HG02981 (cell line): Measurements from ENCODE around the gene GTPBP6.
"Not testable (repeated sequence)": the region's sequence is repeated elsewhere in the genome, so short reads cannot be mapped to it uniquely, and the experiment has no call there.

Experiments used
- ATAC-seq: cut with Tn5 transposase; IDR thresholded peaks from one replicate; pipeline ENCODE4 v1.9.1; 2021; ENCODE audit warnings: mild to moderate bottlenecking, moderate library complexity; ENCODE audit not compliant: unreplicated experiment

GTPBP6 gene

DNA sequence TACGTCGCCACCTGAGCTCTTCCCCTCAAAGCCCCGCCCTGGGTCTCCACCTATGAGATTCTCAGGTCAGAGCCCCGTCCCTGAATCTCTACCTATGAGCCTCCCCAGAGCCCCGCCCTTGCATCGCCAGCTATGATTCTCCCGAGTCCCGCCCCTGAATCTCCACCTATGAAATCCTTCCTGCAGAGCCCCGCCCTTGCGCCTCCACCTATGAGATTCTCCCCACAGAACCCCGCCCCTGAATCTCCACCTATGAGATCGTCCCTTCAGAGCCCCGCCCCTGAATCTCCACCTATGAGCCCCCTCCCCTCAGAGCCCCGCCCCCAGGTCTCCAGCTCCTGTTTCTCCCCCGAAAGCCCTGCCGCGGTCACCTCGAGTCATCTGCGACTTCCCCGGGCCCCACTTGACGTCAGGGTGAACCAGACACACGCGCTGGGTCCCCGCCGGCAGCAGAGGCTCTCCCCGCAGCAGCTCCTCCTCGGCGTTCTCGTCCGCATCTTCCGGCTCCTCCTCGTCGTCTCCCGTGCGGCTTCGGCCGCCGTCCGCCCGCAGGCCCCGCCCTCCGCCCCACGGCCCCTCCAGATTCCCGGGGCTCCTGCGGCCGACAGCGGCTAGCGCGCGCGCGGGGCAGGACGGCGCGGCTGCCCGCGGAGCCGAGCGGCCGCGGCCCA, 393 bp downstream of the GTPBP6 start:
- peak; percentile 60 for ATAC-seq

DNA sequence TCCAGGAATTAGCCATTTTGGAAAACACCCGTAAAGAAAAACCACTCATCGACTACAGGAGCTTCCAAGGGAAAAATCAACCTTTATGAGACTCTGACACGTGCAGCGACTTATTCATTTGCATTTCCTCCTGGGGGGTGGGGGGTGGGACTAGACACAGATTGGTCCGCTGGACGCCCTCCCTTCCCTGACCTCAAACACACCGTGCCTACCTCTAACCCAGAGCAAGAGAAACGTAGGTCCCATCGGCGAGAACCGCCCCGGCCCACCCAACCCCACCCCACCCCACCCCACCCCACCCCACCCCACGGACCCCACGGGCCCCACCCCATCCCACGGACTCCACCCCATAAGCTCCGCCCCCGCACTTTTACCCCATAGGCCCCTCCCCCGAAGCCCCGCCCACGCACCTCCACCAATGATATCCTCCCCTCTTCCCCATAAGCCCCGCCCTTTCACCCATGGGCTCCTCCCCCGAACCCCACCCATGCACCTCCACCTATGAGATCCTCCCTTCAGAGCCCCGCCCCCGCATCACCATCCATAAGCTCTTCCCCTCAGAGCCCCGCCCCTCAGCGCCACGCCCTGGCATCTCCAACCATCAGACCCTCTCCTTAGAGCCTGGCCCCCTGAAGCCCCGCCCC, 1.1 kb downstream of the GTPBP6 start:
- no peak for ATAC-seq

DNA sequence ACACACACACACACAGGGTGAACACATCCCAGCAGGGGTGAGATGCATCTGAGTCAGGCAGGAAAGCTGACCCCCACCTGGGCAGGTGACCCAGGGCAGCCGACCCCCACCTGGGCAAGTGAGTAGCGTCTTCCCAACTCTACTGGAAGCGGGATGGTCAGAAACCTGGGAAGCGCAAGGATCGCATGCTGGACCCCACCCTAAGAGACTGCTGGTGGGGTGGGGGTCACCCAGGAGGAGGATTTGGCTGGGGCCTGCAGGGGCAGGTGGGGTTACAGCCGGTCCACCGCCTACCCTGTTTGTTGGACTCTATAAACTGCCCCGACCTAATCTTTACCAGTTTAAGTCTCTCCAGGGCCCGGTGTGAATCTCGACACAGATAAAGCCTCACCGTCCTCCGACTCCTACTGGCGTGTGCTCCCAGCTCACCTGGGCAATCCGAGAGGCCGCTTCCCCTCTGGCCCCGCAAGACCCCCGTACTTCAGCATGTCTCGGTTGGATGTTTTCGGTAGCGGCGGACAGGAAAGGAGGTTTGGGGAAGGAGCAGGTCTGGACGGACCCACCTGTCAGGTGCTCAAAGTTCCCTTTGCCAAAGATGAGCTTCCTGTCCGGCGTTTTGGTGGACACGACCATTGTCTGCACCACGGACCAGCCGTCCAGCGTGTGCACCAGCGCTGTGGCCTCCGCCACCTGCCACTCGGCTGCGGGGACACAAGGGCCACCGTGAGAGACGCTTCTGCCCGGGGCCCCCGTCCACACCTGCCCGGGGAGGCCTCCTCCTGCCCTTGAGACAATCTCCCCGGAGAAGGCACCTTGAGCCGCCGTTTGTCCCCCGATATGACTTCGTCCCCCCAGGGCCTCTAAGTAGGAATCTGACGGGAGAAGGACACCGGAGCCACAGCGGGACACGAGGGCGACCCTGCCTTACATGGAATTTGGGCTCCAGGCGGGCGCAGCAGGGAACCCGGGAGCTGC, 2.0 kb downstream of the GTPBP6 start:
- ATAC-seq, result no peak

DNA sequence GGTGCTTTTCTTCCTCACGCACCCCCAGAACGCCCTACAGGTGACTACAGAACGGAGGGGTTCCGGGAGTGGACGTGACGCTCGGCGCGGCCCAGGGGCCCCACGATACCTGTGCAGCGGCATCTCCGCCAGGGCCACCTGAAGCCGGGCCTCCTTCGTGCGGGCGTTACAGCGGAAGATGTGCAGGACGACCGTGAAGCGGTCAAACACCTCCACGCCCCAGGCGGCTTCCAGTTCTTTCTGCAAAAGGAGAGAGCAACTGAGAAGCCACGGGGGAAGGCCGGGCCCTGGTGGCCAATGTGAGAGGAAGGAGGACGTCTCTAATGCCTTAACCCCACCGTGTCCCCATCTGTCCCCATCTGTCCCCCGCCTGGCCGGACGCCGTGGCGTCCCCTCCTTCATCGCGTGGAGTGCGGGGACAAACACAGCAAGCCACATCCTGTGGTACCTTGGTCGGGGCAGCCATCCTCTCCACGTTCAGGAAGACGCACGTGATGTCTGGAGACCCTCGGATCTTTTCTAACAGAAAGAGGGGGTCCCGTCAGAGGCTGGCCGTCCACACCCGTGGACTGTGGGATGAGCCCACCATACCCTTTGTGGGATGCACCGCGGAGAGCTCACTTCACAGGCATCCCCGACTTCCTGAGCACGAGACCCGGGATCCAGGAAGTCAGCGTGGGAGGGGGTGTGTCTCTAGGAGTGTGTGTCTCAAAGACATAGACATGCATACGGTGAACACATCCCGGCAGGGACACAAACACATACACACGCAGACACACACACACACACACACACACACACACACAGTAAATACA, 3.6 kb downstream of the GTPBP6 start:
- no peak for ATAC-seq

DNA sequence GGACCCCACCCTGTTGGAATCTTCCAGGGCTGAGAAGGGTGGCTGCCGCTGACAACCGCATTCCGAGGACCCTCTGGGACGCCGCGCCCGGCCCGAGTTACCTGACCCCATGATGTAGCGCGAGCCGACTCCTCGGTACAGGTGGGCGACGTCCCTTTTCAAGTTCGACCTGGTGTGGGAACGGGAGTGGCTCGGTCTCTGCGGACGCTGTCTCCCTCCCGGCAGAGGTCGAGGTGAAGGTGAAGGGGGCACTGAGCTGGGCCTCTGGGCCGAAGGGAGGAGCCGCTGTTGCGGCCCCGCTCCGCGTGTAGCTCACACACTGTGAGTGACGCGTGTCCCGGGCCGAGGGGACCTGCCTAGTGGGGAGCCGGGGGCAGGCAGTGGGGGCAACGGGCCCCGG, 4.5 kb downstream of the GTPBP6 start:
- ATAC-seq, result no peak

DNA sequence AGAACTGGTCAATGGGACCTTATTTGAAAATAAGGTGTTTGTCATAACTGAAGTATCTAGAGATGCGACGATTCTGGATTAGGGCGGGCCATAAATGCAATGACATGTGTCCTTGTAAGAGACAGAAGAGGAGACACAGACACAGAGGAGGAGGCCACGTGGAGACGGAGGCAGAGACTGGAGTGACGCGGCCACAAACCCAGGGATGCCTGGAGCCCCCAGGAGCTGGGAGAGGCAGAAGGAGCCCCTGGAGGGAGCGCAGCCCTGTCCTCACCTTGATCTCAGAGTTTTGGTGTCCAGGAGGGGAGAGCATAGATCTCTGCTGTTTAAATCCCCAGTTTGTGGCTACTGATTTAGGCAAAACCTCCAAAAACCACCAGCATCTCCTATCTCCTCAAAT, 5.0 kb downstream of the GTPBP6 start:
- no peak for ATAC-seq

DNA sequence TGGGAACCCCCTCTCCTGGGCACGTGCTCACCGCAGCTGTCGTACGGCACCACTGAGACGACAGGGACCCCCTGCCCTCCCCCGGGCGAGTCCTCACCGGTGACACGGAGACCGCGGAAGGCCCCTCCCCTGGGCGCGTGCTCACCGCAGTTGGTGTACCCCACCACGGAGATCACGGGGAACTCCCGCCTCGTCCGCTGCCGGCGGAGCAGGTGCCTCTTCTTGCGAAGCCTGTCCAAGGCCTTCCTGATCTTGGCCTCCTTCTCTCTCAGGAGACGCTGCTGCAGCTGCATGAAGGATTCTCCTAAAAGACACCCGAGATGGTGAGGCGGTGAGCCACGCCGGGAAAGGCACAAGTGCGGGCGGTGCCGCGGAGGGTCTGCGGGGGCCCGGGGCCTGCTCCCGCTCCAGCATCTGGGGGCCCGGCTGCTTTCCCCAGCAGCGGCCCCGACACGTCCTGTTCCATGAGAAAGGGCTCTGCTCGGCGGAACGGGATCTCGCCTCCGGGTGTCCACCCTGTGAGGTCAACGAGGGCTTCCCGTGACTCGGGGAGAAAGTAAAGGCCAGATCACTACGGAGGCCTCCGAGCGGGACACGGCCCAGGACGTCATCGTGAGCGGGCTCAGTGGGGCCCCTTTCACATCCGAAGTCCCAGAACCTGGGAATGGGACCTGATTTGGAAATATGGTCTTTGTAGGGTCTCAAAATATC, 5.8 kb downstream of the GTPBP6 start:
- ATAC-seq, result no peak

DNA sequence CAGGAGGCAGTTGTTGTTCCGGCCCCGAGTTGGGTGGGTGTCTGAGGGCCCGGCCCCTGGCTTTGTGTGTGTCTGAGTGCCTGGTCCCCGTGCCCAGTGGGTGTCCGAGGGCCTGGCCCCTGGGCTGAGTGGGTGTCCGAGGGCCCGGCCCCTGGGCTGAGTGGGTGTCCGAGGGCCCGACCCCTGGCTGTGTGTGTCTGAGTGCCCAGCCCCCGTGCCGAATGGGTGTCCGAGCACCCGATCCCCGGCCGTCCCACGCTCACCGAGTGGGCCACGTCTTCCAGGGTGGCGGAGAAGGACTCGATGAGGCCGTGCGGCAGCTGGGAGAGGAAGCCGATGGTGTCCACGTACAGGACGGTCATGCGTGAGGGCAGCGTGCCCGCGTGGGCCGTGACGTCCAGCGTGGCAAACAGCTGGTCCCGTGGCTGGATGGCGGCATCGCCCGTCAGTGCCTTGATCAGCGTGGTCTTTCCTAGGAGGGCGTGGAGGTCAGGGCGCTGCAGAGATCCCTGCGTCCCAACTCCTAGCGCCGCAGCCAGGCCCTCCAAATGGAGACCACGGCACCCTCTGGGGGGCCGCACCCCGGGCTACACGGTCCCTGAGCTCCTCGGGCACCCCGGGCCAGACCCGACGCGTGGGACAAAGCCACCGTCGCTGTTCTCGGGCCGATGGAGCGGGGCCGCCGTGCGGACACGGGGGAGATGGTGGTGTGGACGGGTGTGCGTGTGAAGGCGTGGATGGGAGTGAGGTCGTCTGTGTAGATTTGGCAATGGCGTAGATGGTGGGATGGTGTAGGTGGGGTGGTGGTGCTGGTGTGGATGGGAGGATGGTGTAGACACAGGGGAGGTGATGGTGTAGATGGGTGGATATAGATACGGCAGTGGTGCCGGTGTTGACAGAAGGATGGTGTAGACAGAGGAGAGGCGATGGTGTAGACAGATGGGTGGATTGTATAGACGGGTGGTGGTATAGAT, 7.2 kb downstream of the GTPBP6 start:
- no peak for ATAC-seq

DNA sequence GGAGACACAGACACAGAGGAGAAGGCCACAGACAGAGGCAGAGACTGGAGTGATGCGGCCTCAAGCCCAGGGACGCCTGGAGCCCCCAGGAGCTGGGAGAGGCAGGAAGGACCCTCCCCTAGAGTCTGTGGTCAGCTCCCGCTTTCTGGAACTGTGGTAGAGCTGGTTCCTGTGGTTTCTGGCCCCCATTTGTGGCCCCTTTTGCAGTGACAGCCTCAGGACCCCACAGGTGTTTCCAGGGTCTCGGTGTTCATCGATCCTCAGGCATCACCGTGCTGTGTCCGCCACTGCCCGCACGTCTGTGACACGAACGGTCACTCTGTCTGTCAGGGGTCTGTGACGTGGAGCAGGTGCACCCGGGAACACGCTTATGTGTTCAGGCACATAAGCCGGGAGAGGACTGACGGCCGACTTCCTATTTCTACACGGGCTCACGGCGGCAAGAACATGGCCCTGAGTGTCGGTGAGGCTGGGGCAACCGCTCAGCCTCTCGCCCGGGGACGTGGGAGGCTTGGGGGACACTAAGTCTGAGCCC, 7.9 kb downstream of the GTPBP6 start:
- ATAC-seq, result no peak

DNA sequence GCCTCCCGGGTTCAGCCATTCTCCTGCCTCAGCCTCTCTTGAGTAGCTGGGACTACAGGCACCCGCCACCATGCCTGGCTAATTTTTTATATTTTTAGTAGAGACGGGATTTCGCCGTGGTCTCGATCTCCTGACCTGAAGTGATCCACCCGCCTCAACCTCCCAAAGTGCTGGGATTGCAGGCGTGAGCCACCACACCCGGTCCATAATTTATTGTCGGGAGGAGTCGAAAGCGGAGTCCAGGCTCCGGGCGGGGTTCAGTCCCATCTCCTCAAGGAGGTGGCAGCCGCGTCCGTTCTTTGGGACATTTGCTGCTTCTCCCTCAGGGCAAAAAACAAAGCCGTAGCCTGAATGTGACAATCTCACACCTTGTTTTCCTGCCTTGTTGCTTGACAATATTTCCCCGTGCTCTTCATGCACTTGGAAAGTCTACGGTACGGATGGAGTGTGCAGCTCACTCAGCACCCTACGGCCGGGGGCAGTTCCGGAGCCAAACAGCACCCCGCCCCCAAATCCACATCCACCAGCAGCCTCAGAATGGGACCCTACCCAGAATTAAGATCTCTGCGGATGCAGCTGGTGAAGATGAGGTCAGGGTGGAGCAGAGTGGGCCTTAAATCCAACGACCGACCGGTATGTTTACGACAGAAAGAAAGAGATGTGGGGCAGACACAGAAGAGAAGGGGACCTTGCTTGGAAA, 9.6 kb downstream of the GTPBP6 start:
- ATAC-seq, result no peak

DNA sequence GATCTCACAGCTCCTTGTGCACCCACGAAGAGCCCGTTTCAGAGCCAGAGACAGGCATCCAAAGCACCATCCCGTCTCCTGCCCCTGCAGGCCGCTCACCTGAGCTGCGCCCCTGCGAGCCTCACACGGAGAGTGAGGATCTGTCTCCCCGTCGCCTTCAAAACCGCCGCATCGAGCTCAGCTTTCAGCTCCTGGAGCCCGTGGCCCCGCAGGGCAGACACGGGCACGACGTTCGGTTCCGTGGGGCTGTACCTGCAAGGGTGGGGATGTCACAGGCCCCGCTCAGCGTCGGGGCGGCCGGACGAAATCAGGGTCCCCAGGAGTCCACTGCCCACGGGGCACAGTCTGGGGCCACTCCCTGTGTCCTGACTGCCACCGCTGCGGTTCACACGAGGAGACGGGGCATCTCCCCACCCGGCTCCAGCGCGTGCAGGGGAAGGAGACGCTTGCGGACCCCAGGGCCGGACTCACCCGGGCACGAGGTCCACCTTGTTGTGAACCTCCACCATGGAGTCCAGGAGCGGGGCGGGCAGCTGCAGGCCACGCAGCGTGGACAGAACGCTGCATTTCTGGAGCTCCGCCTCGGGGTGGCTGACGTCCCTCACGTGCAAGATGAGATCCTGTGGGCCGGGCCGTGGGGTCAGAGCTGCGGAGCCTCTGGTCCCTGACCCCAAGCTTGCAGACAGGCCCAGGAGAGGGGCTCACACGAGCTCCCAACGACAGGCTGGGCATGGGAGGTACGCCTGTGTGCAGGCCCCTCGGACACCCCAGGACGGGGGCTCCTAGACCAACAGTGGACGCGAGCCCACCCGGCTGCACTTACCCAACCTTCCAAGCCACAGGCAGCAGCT, 11.1 kb downstream of the GTPBP6 start:
- no peak for ATAC-seq

DNA sequence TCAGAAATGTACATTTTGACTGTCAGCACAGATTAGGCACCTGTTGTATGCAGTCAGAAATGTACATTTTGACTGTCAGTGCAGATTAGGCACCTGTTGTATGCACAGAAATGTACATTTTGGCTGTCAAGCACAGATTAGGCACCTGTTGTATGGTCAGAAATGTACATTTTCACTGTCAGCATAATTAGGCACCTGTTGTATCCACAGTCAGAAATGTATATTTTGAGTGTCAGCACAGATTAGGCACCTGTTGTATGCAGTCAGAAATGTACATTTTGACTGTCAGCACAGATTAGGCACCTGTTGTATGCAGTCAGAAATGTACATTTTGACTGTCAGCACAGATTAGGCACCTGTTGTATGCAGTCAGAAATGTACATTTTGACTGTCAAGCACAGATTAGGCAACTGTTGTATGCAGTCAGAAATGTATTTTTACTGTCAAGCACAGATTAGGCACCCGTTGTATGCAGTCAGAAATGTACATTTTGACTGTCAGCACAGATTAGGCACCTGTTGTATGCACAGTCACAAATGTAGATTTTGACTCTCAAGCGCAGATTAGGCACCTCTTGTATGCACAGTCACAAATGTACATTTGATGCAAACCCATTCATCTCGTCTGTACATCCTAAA, 11.9 kb downstream of the GTPBP6 start:
- ATAC-seq, result not testable (repeated sequence)

DNA sequence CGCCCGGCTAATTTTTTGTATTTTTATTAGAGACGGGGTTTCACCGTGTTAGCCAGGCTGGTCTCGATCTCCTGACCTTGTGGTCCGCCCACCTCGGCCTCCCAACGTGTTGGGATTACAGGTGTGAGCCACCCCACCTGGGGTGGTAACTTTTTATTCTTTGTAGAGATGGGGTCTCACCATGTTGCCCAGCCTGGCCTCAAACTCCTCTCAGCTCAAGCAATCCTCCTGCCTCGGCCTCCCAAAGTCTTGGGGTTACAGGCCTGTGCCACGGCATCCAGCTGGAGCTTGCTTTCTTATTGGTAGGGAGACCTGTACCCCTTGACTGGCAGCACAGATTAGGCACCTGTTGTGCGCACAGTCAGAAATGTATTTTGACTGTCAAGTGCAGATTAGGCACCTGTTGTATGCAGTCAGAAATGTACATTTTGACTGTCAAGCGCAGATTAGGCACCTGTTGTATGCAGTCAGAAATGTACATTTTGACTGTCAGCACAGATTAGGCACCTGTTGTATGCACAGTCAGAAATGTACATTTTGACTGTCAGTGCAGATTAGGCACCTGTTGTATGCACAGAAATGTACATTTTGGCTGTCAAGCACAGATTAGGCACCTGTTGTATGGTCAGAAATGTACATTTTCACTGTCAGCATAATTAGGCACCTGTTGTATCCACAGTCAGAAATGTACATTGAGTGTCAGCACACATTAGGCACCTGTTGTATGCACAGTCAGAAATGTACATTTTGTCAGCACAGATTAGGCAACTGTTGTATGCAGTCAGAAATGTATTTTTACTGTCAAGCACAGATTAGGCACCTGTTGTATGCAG, 12.6 kb downstream of the GTPBP6 start:
- not testable (repeated sequence) for ATAC-seq

DNA sequence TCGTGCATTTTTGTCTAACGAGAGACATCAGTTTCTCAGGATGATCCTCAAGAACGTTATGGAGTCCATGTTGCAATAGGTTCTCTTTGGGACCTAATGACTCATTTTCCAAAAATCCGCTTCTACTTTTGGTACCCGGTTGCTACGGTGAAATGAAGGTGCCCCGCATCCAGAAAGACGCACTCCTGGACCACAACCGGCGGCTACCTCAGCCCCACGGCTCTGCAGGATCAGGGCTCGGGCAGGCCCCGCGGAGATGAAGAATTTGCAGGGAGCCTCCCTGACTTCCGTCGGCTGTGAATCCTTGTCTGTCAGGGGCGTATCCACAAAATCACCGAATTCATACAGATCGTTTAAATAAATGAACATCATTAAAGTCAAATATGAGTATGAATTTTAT, 15.6 kb downstream of the GTPBP6 start:
- ATAC-seq, result no peak

DNA sequence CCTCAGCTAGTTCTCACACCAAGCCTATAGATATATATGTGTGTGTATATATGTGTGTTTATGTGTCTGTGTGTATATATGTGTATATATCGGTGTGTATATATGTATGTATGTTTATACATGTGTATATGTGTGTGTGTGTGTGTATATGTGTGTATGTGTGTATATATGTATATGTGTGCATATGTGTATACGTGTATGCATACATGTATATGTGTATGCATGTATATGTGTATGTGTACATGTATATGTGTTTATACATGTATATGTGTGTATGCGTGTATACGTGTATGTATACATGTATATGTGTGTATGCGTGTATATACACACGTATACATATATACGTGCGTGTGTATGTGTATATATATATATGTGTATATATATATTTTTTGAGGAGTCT, 18.3 kb downstream of the GTPBP6 start:
- ATAC-seq, result no peak

DNA sequence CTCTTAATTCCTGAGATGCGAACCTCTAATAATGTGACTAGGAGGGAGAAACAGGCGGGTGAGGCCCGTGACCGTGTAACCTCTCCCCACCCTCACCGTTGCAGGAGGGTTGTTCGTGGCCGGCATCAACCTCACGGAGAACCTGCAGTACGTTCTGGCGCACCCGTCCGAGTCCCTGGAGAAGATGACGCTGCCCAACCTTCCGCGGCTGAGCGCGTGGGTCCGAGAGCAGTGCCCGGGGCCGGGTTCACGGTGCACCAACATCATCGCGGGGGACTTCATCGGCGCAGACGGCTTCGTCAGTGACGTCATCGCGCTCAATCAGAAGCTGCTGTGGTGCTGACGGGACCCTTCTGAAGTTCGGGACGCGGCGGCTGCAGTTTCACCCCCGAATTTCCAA, 19.6 kb downstream of the GTPBP6 start:
- no peak for ATAC-seq
